Epithelial cell of prostate (primary cell): ENCODE measurements around the gene TTC27.
"Not testable (repeated sequence)": the region's sequence is repeated elsewhere in the genome, so short reads cannot be mapped to it uniquely, and the experiment has no call there.

ENCODE experiments used
- DNase-seq: peaks from one replicate; pipeline ENCODE4 v3.0.0-alpha.2; 2011; ENCODE audit warnings: low read depth, low spot score
- H3K27ac ChIP-seq: fragments of 450-650 bp; 2 replicates; pipeline ENCODE4 v1.5.1; 2017; ENCODE audit warnings: mild to moderate bottlenecking

The TTC27 gene

DNA sequence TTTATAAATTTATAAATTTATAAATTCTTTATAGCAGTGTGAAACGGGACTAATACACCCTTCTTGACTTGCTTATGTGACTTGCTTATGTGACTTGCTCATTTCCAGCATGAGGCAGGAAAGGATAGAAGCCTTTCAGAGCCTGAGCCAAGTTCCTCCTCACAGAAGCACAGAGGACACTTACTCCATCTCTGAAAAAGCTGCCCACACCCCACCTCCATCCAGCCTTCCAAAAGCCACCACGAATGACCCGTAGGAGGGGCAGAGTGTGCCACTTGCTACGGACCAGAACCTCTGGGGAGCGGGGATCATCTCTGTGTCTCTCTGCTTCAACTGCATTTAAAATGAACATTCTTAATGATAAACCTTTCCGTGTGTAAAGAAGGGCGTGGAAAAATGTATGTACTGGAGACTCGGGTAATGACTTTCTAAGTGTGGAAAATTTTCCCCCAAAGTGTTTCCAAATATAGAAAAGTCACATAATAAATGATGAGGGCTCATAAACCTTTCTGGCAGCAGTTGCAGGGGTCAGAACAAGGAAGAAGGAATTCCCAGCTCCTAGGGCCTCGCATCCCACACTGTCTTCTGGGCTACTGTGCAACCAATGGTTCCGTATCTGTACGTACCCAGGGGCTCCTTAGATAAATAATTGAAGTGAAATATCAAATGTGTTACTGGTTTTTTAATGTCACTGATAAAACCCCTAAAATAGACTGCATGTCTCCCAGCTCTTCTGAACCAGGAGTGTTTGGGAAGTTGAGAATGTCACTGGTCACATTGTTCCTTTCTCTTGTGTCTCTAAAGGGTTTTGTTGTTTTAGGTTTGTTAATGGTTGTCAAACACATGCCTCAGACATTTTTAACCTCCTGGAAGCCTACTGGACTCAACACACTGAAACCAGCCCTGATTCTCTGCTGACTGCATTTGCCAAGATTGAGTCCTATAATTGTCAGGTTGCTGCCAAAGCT lies 214.4 kb downstream of the TTC27 start:
- DNase-seq, result no peak
- no peak overlapping the region for H3K27ac ChIP-seq

DNA sequence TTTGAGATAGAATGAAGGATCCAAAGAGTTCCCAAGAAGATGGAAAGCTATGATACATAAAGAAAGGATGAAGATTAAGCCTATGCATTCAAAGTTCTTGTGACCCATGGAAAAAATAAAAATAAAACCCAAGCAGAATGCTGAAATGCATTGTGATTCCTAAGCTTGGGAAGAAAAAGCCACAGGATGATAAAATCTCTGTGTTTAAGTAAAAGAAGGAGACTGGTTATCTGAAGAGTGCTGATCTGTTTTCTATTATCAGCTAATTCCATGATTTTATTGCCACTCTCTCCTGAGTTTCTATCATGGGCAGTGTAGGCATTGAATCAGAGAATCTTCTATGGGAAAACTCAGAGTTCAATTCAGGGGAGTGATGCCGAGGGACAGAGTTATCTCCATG lies 215.8 kb downstream of the TTC27 start:
- H3K27ac ChIP-seq, result no peak overlapping the region
- DNase-seq, result no peak

DNA sequence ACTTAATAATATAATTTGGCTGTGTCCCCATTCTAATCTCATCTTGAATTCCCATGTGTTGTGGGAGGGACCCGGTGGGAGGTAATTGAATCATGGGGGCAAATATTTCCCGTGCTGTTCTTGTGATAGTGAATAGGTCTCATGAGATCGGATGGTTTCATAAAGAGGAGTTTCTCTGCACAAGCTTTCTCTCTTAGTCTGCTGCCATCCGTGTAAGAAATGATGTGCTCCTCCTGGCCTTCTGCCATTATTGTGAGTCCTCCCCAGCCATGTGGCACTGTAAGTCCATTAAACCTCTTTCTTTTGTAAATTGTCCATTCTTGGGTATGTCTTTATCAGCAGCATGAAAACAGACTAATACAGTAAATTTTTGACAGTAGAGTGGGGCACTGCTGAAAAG lies 216.4 kb downstream of the TTC27 start:
- no peak for DNase-seq
- H3K27ac ChIP-seq, result no peak overlapping the region

DNA sequence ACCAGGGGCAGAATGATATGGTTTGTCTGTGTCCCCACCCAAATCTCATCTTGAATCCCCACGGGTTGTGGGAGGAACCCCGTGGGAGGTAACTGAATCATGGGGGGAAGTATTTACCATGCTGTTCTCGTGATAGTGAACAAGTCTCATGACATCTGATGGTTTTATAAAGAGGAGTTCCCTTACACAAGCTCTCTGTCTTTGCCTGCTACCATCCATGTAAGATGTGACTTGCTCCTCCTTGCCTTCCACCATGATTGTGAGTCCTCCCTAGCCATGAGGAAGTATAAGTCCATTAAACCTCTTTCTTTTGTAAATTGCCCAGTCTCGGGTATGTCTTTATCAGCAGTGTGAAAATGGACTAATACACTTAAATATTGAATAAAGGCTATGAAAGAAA lies 218.4 kb downstream of the TTC27 start:
- not testable (repeated sequence) for DNase-seq, H3K27ac ChIP-seq

DNA sequence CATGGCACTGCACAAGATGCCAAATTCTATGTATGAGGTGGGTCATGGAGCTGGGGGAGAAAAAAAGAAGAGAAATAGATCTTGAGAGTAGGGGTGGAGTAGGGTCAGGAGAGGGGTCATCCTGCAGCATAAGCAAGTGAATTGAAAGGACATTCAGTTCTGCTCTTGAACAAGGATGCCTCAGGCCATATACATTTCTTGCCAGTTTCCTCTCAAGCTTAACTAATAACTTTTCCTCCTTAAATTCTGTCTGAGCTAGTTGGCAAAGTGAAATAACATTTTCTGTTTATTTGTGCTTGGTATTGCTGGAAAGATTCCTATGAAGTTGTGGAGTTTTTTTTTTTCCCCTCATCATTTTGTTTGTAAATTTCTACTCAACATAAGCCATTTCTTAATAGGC lies 219.9 kb downstream of the TTC27 start:
- H3K27ac ChIP-seq, result no peak overlapping the region
- no peak for DNase-seq

DNA sequence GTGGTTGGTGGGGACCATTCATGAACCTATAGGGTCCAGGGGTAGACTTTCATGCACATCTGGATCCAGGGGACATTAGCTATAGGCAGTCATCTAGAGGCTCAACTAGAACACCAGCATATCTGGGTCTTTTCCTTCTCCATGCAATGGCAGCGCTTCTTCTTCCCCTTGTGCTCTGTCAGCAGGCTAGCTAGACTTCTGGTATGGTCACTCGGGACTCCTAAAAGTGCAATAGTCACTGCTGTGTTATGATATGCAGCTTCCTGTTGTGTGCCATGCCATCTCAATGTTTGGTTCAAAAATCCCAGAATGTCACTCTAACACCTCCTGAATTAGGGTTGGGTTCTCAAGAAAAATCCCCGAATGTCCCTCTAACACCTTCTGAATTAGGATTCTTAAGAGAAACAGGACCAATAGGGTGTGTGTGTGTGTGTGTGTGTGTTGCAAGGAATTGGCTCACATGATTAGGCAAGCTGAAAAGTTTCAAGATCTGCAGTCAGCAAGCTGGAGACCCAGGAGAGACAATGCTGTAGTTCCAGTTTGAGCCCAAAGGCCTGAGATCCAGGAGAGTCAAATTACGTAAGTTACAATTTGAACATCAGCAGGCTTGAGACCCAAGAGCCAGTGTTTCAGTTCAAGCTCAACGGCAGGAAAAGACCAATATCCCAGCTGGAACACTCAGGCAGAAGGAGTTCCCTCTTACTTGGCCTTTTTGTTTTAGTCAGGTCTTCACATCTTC lies 221.8 kb downstream of the TTC27 start:
- H3K27ac ChIP-seq, result no peak overlapping the region
- DNase-seq, result no peak

DNA sequence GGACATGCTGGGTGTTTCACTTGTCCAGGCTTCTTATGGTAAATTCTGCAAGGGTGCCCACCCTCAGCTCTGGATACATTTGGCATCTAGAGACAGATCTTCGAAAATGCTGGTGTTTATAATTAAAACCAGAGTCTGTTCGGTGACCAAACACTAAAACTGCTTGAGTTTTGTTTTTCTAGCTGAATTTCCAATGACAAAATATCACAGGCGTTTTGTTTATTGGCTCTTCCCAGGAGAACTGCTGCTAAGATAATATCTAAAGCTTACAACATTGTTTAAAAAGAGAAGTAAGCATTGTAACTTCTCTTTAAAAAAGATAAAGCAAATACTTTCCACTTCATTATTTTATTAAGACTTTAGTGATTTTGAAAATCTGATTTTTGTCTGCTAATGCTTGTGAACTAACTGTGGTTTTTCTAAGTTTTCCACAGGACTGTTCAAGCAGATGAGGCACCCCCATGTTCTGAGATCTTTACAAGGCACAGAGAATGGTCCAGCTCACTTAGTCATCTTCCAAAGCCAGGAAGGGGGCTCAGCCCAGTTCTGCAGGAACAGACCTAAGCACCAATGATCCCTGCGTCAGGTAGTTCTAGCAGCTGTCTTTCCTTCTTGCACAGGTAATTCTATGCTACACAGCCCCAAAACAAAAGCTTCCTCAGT lies 224.1 kb downstream of the TTC27 start:
- no peak for DNase-seq
- no peak overlapping the region for H3K27ac ChIP-seq

DNA sequence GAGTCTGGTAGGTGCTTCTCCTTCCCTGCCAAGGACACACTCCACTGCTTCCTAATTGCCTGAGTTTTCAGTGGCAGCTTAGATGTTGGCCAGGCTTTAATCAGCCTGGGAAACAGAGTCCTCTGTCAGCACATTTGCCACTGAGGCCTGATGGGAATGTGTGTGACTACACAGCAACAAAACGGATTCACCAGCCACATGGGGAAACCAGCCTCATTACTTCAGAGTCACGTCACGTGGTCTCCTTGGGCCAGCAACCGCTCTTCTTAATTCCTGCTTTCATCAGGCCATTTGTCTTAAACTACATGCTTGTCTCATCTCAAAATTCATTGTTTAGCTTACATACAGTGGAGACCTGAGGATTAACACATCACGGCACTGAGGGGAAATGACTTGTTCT lies 225.0 kb downstream of the TTC27 start:
- no peak for DNase-seq
- H3K27ac ChIP-seq, result no peak overlapping the region

DNA sequence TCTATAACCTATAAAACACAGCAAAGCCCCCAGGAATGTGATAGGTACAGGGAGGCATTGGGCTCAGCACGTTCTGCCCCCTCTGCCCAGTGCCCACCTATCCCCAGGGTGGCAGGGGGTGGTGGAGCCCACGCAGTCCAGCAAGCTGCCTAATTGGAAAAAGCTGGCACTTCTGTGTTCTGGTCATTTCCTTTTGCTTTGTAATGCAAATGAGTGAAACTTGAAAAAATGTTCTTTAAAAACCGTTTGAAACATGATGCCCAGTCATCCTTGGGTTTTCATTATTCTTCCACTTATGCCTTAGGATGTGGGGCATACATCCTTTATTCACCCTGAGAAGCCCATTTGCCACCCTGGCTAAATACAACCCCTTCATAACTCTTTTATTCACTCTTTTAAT lies 229.0 kb downstream of the TTC27 start:
- no peak for DNase-seq
- H3K27ac ChIP-seq, result no peak overlapping the region

DNA sequence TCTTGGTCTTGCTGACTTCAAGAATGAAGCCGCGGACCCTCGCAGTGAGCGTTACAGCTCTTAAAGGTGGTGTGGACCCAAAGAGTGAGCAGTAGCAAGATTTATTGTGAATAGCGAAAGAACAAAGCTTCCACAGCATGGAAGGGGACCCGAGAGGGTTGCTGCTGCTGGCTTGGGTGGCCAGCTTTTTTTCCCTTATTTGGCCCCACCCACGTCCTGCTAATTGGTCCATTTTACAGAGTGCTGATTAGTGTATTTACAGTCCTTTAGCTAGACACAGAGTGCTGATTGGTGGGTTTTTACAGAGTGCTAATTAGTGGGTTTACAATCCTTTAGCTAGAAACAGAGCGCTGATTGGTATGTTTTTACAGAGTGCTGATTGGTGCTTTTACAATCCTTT lies 230.9 kb downstream of the TTC27 start:
- DNase-seq, result no peak
- no peak overlapping the region for H3K27ac ChIP-seq

DNA sequence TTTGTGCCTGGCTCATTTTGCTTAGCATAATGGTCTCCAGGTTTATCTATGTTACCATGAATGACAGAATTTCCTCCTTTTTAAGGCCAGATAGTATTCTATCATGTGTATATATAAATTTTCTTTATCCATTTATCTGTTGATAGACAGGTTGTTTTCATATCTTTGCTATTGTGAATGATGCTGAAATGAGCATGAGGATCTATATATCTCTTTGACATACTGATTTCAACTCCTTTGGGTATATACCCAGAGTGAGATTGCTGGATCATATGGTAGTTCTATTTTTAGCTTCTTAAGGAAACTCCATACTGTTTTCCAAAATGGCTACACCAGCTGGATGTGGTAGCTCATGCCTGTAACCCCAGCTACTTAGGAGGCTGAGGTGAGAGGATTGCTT lies 232.5 kb downstream of the TTC27 start:
- no peak for DNase-seq
- no peak overlapping the region for H3K27ac ChIP-seq

DNA sequence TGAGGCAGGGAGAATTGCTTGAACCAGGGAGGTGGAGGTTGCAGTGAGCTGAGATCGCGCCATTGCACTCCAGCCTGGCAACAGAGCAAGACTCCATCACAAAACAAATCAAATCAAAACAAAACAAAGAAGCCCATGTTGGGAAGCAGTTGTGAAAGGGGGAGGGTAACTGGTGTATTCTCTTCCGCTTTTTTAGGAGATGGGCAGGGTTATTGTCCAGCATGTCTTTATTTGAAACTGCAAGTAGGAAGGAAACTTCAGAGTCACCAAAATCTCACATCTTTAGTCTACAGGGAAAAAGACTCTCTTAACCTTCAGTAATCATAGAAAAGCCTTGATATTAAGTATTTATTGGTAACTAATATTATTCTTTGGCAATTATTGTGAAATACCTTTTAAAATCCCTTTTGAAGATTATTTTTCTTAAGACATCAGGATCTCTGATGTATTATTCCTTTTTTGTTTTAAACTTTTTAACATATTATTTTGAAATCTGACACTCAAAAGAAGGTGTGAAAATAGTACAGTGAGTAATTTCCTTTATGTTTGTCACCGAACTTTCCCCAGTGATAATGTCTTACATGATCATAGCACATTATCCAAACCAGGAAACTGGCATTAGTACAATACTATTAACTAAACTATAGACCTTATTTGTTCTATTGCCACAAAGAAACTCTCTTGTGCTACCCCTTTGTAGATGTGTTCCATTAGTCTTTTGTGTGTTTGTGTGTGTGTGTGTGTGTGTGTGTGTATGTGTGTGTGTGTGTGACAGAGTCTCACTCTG lies 234.6 kb downstream of the TTC27 start:
- H3K27ac ChIP-seq, result no peak overlapping the region
- DNase-seq, result no peak

DNA sequence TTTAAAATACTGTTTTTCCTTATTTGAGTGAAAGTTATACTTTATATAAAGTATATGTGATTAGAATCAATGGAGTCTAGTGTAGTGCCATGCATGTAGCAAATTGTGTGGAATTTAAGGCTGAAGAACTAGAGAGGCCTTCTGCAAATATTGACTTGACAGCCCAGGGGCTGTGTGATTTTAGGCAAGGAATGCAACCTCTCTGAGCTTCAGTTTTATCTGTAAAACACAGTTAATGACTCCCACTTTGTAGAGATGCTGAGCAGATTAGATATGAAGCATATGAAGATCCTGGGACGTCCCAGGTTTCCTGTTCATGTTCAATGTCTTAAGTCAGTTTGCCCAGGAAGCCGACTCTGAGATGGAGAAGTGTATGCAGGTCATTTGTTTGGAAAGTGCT lies 235.5 kb downstream of the TTC27 start:
- H3K27ac ChIP-seq, result no peak overlapping the region
- DNase-seq, result no peak

DNA sequence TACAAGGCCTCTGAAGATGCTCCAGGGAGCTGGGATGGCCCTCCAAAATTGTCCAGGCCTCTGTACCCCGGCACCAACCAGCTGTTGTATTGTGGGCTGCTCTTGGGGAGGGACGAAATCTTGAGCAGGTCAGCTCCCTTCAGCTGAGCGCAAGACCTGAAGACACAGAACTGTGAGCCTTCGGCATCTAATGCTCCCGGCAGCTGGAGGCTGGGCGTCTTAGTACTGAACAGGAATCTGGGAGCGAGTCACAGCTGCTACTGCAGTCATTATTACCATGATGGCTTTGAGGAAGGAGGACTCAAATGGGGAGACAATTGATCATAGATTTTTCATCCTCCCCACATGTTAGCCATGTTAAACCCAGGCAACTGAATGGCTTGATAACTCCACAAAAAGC lies 236.0 kb downstream of the TTC27 start:
- no peak overlapping the region for H3K27ac ChIP-seq
- no peak for DNase-seq

DNA sequence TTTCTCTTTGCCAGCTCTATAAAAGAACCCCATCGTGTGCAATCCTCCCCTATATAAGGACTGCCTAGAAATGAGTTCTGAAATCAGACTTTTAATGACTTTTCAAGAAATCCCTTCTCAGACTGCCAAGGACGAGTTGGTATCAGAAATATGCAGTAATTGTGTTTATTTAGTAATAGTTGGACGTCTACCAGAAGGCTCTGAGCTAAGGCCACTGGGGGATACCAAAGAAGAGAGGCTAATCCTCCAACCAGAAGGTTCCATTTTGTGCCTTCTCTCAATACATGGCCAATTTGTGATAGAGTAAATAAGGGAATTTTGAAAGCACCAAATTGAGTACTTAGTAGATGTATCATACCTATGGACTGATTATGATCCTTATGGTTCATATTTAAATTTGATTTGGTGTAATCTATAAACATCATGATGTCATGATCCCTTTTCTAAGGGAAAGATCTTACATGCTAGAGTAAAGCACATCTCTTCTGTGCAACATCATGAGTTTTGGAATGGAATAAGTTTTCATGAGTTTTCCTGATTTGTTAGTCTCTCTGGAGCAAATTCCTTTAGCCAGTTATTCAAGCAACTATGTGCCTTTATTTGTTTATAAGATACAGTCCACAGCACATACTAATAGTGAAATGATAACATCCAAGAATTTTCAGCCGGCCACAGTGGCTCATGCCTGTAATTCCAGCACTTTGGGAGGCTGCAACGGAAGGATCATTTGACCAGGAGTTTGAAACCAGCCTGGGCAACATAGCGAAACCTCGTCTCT lies 236.7 kb downstream of the TTC27 start:
- DNase-seq, result no peak
- H3K27ac ChIP-seq, result peak overlapping the region; percentile 93

DNA sequence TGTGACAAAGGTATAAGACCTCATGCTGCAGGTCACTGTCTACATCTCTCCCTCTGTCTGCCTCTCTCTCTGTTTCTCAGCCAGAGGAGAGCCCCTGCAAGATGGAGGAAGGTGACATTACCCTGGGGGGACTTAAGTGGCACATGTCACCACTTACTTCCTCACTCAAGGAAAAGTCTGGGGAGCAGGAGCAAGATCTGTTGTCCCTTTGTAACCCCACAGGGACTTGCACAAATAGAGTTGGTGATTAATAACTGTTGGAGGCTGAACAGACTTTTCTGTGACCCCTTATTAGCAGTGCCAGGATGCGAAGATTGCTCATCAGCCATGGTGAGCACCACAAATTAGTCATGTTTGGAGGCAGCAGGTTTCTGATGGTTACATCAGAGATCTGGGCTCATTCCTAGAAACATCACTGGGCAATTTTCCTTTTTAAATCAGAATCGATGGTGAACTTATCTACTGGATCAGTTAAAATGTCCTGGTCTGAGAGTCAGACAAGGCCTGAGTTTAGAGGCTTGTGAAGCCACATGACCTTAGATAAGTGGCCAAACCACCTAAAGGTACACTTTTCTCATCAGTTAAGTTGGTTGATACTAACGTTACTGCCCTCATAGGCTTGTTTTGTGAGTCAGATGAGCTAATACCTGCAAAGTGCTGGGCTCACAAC lies 237.7 kb downstream of the TTC27 start:
- peak overlapping the region; percentile 93 for H3K27ac ChIP-seq
- peak; percentile 73 for DNase-seq

DNA sequence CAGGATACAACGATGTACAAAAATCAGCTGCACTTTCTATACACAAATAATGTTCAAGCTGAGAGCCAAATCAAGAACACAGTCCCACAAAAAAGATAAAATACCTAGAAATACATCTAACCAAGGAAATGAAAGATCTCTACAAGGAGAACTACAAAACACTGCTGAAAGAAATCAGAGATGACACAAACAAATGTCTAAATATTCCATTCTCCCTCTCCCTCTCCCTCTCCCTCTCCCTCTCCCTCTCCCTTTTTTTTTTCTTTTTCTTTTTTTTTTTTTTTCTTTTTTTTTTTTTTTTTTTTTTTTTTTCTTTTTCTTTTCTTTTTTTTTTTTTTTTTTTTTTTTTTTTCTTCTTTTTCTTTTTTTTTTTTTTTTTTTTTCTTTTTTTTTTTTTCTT lies 238.6 kb downstream of the TTC27 start:
- H3K27ac ChIP-seq, result peak overlapping the region; percentile 93
- DNase-seq, result not testable (repeated sequence)
